Activated naive CD4-positive, alpha-beta T cell treated with anti-CD3 and anti-CD28 coated beads for 36 hours (primary cell): ENCODE results near the gene CES1. TPM values are rescaled to one million over a fixed set of nuclear protein-coding genes. Genes with fewer than 3 reads are reported as not detected.

ENCODE experiments used
- total RNA-seq, 2 experiments: library from RNA; stranded (reverse); gene quantifications; one replicate each; pipeline ENCODE4 v1.2.3, GENCODE V29; 2021

CES1 gene
- total RNA-seq, 2 experiments from 2014 or later: not detected

Other genes starting within 250 kb of the CES1 start
- not detected for gene SLC6A2, start 177.1 kb downstream of the CES1 start, total RNA-seq
- not detected for gene CES5A, start 42.3 kb upstream of the CES1 start, total RNA-seq